Heart left ventricle (tissue), 16 donors: ENCODE measurements around the gene THRAP3. TPM values are rescaled to one million over a fixed set of nuclear protein-coding genes. Genes with fewer than 3 reads are reported as not detected.

Source experiments
- ATAC-seq, 4 donors: fragments of 200-7000 bp; cut with Tn5 transposase; one replicate each; pipeline ENCODE4 v1.9.1; 2020 to 2022; ENCODE audit warnings: moderate library complexity in 4 of 4, mild to moderate bottlenecking in 3 of 4, moderate number of reproducible peaks in 1 of 4
- DNase-seq, 5 donors: peaks; one replicate each; pipeline ENCODE4 v3.0.0-alpha.2; 2020
- H3K27ac ChIP-seq, 12 donors: fragments of 200-600 bp; sonication (generic) in 4 of 12; one replicate each; pipeline versions ENCODE4 v1.5.0 to v1.8.0; 2016 to 2022; ENCODE audit warnings: mild to moderate bottlenecking in 2 of 12
- H3K27me3 ChIP-seq, 9 donors: fragments of 200-600 bp; sonication (generic) in 2 of 9; one replicate each; pipeline versions ENCODE4 v1.5.1 to v1.8.0; 2016 to 2022; ENCODE audit warnings: mild to moderate bottlenecking in 3 of 9
- H3K36me3 ChIP-seq, 9 donors: fragments of 200-600 bp; sonication (generic) in 2 of 9; one replicate each; pipeline versions ENCODE4 v1.5.0 to v1.8.0; 2018 to 2022; ENCODE audit warnings: mild to moderate bottlenecking in 2 of 9
- H3K4me1 ChIP-seq, 12 donors: fragments of 200-600 bp; sonication (generic) in 4 of 12; one replicate each; pipeline versions ENCODE4 v1.5.0 to v1.8.0; 2016 to 2022; ENCODE audit warnings: mild to moderate bottlenecking in 3 of 12
- H3K4me3 ChIP-seq, 12 donors: fragments of 200-600 bp; sonication (generic) in 4 of 12; one replicate each; pipeline versions ENCODE4 v1.5.0 to v1.8.0; 2017 to 2022; ENCODE audit warnings: mild to moderate bottlenecking in 9 of 12, moderate library complexity in 4 of 12
- H3K9me3 ChIP-seq, 12 donors: fragments of 200-600 bp; sonication (generic) in 4 of 12; one replicate each; pipeline versions ENCODE4 v1.5.0 to v1.8.0; 2016 to 2022; ENCODE audit warnings: mild to moderate bottlenecking in 1 of 12
- CTCF ChIP-seq, 12 donors: fragments of 200-600 bp; sonication (generic) in 4 of 12; IDR thresholded peaks; one replicate each; pipeline versions ENCODE4 v1.5.0 to v1.8.0; 2018 to 2022; ENCODE audit warnings: antibody characterized with exemption in 12 of 12, mild to moderate bottlenecking in 5 of 12
- POLR2A ChIP-seq, 2 donors: fragments of 450-650 bp; IDR thresholded peaks; one replicate each; pipeline ENCODE4 v1.6.1; 2017; ENCODE audit warnings: antibody characterized with exemption in 2 of 2, mild to moderate bottlenecking in 2 of 2, moderate library complexity in 2 of 2
- WGBS, 4 donors: extraction: QIAGEN DNeasy Blood & Tissue Kit in 2 of 4; methylation state at CpG; one replicate each; pipeline versions ENCODE4 v1.1.5 to v1.1.7; 2013 to 2018; 5-methylcytosine and 5-hydroxymethylcytosine counted together
- intact Hi-C, 10 donors: fragments of 100-400 bp; cut with DNase I; formaldehyde crosslinking; loops; one replicate each; pipeline versions ENCODE4 v1.11.1 to v1.14.2; 2022
- polyA plus RNA-seq, 2 donors: library from polyadenylated mRNA; stranded (reverse); fragments of 200-250 nt; gene quantifications; one replicate each; pipeline ENCODE4 v1.2.3, GENCODE V29; 2013
- total RNA-seq, 9 donors: library from RNA; depleted of rRNA in 2 of 9; stranded (reverse); fragments of >200 nt in 2 of 9; fragmentation: NEBNext Ultra II Directional in 3 of 9; extraction: Animal tissue kit (Norgen Biotek cat#: 25700) in 3 of 9; gene quantifications; one replicate each; pipeline versions ENCODE4 v1.1.0 to v1.2.4, GENCODE V29; 2016 to 2023
- donor health status: ischemic (EF 13 %, LVEDD 7.1; RV severe dilation, severe dysfunction).
- donor health status: healthy with polysubstance abuse.
- donor health status: DM: no; HTN: yes; CAD: no.
- donor health status: DM: no; HTN: no; CAD: no.
- donor health status: ischemic (EF 25% LVEDD 6.9; RV normal size, moderate dysfunction).
- donor health status: ischemic (EF 25% LVEDD 5.7; RV mildly dilated, moderate dysfunction).
- donor health status: healthy.
- donor health status: DM: yes; HTN: yes; CAD: no.
- donor health status: ischemic (EF 35%, LVEDD 5.7; RV mildly dilated, moderate dysfunction).
- donor health status: nonischemic (EF 11% LVEDD 7.7; RV severe dilation, severe dysfunction).
- donor health status: DM: yes; HTN: yes; CAD: no.
- donor health status: PGD.
- donor health status: ischemic (EF 29% LVEDD 5.4; RV normal size, mild dysfunction).
- donor health status: nonischemic (EF 23%, LVEDD 6.1; RV moderate dilation, normal function).

The THRAP3 gene
- total and polyA plus RNA-seq, 11 donors = 27.9 to 106 (median 90.1) TPM

DNA sequence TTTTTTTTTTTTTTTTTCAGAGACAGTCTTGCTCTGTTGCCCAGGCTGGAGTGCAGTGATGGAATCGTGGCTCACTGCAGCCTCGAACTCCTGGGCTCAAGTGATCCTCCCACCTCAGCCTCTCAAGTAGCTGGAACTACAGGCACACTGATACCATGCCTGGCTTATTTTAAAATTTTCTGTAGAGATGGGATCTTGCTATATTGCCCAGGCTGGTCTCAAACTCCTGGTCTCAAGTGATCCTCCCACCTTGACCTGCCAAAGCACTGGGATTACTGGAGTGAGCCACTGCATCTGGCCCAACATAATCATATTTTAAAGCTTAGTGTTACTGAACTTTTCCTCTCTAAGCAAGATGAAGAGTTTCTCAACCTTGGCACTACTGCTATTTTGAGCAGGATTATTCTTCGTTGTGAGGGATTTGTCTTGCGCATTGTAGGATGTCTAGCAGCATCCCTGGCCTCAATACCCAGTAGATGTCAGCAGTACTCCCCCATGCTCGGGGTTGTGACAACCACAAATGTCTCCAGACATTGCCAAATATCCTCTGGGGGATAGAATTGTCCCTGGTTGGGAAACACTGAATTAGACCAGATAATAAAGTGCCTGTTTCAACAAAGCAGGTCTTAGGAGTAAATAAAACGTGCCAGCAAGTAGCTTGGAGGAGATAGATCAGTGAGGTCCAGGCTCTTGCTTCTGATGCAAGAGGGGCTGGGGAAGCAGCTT, 15.1 kb upstream of the THRAP3 start:
- WGBS, 4 donors = 68 to 79% (median 74%) methylated on average over 6 of the region's 6 CpGs
- H3K4me3 ChIP-seq = no peak overlapping the region
- H3K36me3 ChIP-seq = no peaks in the 10 kb centered on the region
- H3K4me1 ChIP-seq = peaks cover 0 to 37% (median 13%) of the 10 kb centered on the region in 12 donors
- peak in 1 of 12 donors; percentile 20 for TF ChIP-seq CTCF (IDR thresholded peaks at IDR 0.05)
- no peak for TF ChIP-seq POLR2A (IDR thresholded peaks at IDR 0.05)
- no peak overlapping the region for H3K27ac ChIP-seq
- no peaks in the 10 kb centered on the region for H3K9me3 ChIP-seq
- no peaks in the 10 kb centered on the region for H3K27me3 ChIP-seq
- ATAC-seq (no peak), DNase-seq (no peak)
- intact Hi-C loops = no loop called here

DNA sequence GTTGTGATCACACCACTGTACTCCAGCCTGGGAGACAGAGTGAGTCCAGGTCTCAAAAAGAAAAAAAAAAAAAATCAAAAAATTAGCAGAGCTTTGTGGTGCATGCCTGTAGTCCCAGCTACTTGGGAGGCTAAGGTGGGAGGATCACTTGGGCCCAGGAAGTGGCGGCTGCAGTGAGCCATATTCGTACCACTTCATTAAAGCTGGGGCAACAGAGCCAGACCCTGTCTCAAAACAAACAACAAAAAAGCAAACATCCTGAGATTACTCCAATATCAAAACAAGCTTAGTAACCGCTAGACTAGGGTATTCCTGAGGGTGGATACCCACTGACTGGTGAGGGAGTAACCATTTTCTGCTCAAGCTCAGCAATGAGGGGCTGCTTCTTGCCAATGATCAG, 12.9 kb upstream of the THRAP3 start:
- ATAC-seq = no peak
- no peak overlapping the region for H3K4me3 ChIP-seq
- H3K9me3 ChIP-seq = no peaks in the 10 kb centered on the region
- H3K4me1 ChIP-seq = peaks cover 0 to 26% (median 10%) of the 10 kb centered on the region in 12 donors
- 90 to 95% (median 94%) methylated on average over 3 of the region's 3 CpGs for WGBS, 4 donors
- no peaks in the 10 kb centered on the region for H3K36me3 ChIP-seq
- H3K27ac ChIP-seq = no peak overlapping the region
- intact Hi-C loops = no loop called here
- TF ChIP-seq CTCF (IDR thresholded peaks at IDR 0.05) (no peak), POLR2A (IDR thresholded peaks at IDR 0.05) (no peak)
- no peak for DNase-seq
- no peaks in the 10 kb centered on the region for H3K27me3 ChIP-seq

DNA sequence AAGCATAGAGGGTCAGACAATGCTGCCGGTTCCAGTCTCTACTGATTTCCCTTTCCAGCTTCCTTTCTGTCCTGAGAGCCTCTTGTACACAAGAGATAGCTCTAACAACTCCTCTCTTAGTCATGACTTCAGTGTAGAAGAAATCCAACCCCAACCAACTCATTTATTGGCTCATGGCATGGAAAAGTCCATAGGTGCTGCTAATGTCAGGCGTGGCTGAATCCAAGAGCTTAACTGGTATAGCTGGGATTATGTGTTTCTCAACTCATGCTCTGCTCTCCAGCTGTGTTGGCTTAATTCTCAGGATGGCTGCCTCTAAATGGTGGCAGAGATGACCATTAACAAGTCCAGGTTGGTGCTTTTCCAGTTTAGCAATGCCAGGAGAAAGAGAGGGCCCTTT, 12.4 kb upstream of the THRAP3 start:
- Histone ChIP-seq H3K9me3 (no peaks in the 10 kb centered on the region), H3K36me3 (no peaks in the 10 kb centered on the region), H3K4me3 (no peak overlapping the region), H3K4me1 (peaks cover 0 to 21% (median 9%) of the 10 kb centered on the region in 12 donors), H3K27me3 (no peaks in the 10 kb centered on the region), H3K27ac (no peak overlapping the region)
- ATAC-seq (no peak), DNase-seq (no peak)
- TF ChIP-seq POLR2A (IDR thresholded peaks at IDR 0.05) (no peak), CTCF (IDR thresholded peaks at IDR 0.05) (no peak)
- intact Hi-C loops = no loop called here
- WGBS, 4 donors = 55 to 83% (median 77%) methylated on average over 2 of the region's 2 CpGs

- H3K4me1 ChIP-seq = peaks cover 0 to 12% (median under 1%) of the 10 kb centered on the region in 12 donors
- no peak for ATAC-seq
- no peaks in the 10 kb centered on the region for H3K9me3 ChIP-seq
- H3K27ac ChIP-seq = no peak overlapping the region
- TF ChIP-seq POLR2A (IDR thresholded peaks at IDR 0.05) = no peak
- TF ChIP-seq CTCF (IDR thresholded peaks at IDR 0.05) = no peak
- no peak overlapping the region for H3K4me3 ChIP-seq
- no peaks in the 10 kb centered on the region for H3K27me3 ChIP-seq
- WGBS, 4 donors = 74 to 83% (median 81%) methylated on average over 2 of the region's 2 CpGs
- intact Hi-C loops = no loop called here
- H3K36me3 ChIP-seq = no peaks in the 10 kb centered on the region
- DNase-seq = no peak
These were observed 11.5 kb upstream of the THRAP3 start for GRCh38 chr1:36212782-36213181.
